GM21786 (cell line): Measurements from ENCODE around the gene KAT6B.
"Not testable (repeated sequence)": the region's sequence is repeated elsewhere in the genome, so short reads cannot be mapped to it uniquely, and the experiment has no call there.

Experiments
- ATAC-seq: cut with Tn5 transposase; IDR thresholded peaks from one replicate; pipeline ENCODE4 v1.9.1; 2021; ENCODE audit not compliant: unreplicated experiment

KAT6B gene

GRCh38 chr10:74826142-74827044 lies at the start of gene KAT6B:
TSS of gene KAT6B (plus strand) at chr10:74826600. CDS start at chr10:74842858, 16,258 bp downstream.
- ATAC-seq = peak; percentile 85

GRCh38 chr10:74778436-74779094 lies 47.8 kb upstream of the KAT6B start:
- ATAC-seq = no peak

GRCh38 chr10:74781870-74782269 lies 44.5 kb upstream of the KAT6B start:
- not testable (repeated sequence) for ATAC-seq

GRCh38 chr10:74784462-74784861 lies 41.9 kb upstream of the KAT6B start:
- no peak for ATAC-seq

- ATAC-seq = no peak
These were observed 40.3 kb upstream of the KAT6B start for GRCh38 chr10:74786126-74786525.

GRCh38 chr10:74787457-74787856 lies 38.9 kb upstream of the KAT6B start:
- no peak for ATAC-seq

GRCh38 chr10:74791979-74792378 lies 34.4 kb upstream of the KAT6B start:
- not testable (repeated sequence) for ATAC-seq

GRCh38 chr10:74792726-74793125 lies 33.7 kb upstream of the KAT6B start:
- ATAC-seq = no peak

GRCh38 chr10:74793240-74793639 lies 33.2 kb upstream of the KAT6B start:
- not testable (repeated sequence) for ATAC-seq

GRCh38 chr10:74794531-74794930 lies 31.9 kb upstream of the KAT6B start:
- ATAC-seq = no peak

GRCh38 chr10:74797550-74797949 lies 28.9 kb upstream of the KAT6B start:
- ATAC-seq = no peak

GRCh38 chr10:74799721-74800221 lies 26.6 kb upstream of the KAT6B start:
- no peak for ATAC-seq

GRCh38 chr10:74801447-74801846 lies 25.0 kb upstream of the KAT6B start:
- no peak for ATAC-seq

- ATAC-seq = no peak
These were observed 17.9 kb upstream of the KAT6B start for GRCh38 chr10:74808501-74808900.

GRCh38 chr10:74810087-74810486 lies 16.3 kb upstream of the KAT6B start:
- no peak for ATAC-seq

- ATAC-seq = no peak
These were observed 12.8 kb upstream of the KAT6B start for GRCh38 chr10:74813381-74814259.

- ATAC-seq = no peak
These were observed 11.6 kb upstream of the KAT6B start for GRCh38 chr10:74814797-74815196.

GRCh38 chr10:74816824-74817498 lies 9.4 kb upstream of the KAT6B start:
- no peak for ATAC-seq

- no peak for ATAC-seq
These were observed 4.9 kb upstream of the KAT6B start for GRCh38 chr10:74821501-74821900.

GRCh38 chr10:74822101-74822500 lies 4.3 kb upstream of the KAT6B start:
- no peak for ATAC-seq
